ENCODE results near the gene OLFM2. TPM values are rescaled to one million over a fixed set of nuclear protein-coding genes. Genes with fewer than 3 reads are reported as not detected.

The OLFM2 gene
- total and polyA plus RNA-seq, 9 of the 15 experiments (the other 6 are each of a cell fraction or from before 2014, with no cell fraction given), result 0.10 to 0.33 (median 0.23) TPM; not detected in 4

- TF ChIP-seq AFF1 (IDR thresholded peaks at IDR 0.05; ENCODE audit: low read depth in 1 of 2, partially characterized antibody in 2 of 2) (peak in 1 of 2 experiments; percentile 39), ZNF347 (CRISPR knock-in tag; IDR thresholded peaks at IDR 0.05; ENCODE audit: low read depth) (no peak), ZNF318 (IDR thresholded peaks at IDR 0.05; ENCODE audit: borderline replicate concordance in 1 of 2, low read depth in 1 of 2) (no peak), ASH1L (IDR thresholded peaks at IDR 0.05; ENCODE audit: borderline replicate concordance, low read depth, partially characterized antibody) (no peak), SPI1 (IDR thresholded peaks at IDR 0.05; ENCODE audit: borderline replicate concordance, low read depth, low read length) (peak; percentile 92), TBP (optimal IDR thresholded peaks at IDR 0.05; ENCODE audit: low read depth, low read length) (peak; percentile 72), ZEB2 (IDR thresholded peaks at IDR 0.05) (no peak), ZNF511 (CRISPR knock-in tag; IDR thresholded peaks at IDR 0.05) (peak; percentile 37; the same call in 1 of the 2 replicates), ID3 (CRISPR knock-in tag; IDR thresholded peaks at IDR 0.05) (no peak), ID3 (tag; IDR thresholded peaks at IDR 0.05) (no peak), ZNF445 (CRISPR knock-in tag; IDR thresholded peaks at IDR 0.05; ENCODE audit: low read depth) (no peak), ZNF146 (CRISPR knock-in tag; IDR thresholded peaks at IDR 0.05; ENCODE audit: unreplicated experiment) (no peak), NFE2L1 (tag; IDR thresholded peaks at IDR 0.05; ENCODE audit: borderline replicate concordance, low read depth) (no peak)
Measured at GRCh38 chr19:9818734-9819595, 117.3 kb downstream of the OLFM2 start, which contains the start of gene FBXL12 (continued).
